GM18508 (cell line): ENCODE data around the gene PIMREG.

Source experiments
- ATAC-seq: cut with Tn5 transposase; IDR thresholded peaks from one replicate; pipeline ENCODE4 v1.9.1; 2021; ENCODE audit warnings: moderate number of reproducible peaks; ENCODE audit not compliant: insufficient read depth, unreplicated experiment

PIMREG gene

DNA sequence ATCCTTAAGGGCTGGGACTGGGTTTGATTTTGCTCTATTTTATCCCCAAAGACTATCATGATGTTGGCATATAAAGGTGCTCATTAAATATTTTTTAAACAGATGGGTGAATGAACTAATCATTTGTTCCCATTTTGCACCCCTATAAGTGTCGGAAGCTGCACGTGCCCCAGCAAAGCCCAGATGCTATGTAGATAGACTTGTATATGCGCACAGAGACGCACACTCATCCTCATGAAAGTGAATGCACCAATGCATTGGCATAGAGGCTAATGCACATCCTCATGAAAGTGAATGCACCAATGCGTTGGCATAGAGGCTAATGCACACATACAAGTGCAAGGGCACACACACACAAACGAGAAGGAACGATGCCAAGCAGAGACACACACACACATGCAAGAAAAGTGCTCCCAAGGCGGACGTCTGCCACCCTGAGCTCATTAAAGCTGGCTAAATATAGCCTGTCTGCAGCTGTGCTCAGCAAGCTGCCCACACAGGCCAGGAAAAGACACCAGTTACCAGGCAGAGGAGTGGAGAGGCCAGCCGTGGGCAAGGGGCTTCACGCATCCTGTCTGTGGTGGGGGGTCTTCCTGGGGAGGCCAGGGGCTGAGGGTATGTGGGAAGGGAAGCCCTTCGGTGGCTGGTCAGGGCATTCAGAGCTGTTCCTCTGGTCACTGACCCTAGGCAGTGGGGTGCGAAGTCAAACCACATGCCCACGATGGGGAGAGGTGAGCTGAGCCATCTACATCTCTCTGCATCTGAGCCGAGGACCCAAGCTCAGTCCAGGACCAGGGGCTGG is 52.6 kb downstream of the PIMREG start:
- no peak for ATAC-seq

DNA sequence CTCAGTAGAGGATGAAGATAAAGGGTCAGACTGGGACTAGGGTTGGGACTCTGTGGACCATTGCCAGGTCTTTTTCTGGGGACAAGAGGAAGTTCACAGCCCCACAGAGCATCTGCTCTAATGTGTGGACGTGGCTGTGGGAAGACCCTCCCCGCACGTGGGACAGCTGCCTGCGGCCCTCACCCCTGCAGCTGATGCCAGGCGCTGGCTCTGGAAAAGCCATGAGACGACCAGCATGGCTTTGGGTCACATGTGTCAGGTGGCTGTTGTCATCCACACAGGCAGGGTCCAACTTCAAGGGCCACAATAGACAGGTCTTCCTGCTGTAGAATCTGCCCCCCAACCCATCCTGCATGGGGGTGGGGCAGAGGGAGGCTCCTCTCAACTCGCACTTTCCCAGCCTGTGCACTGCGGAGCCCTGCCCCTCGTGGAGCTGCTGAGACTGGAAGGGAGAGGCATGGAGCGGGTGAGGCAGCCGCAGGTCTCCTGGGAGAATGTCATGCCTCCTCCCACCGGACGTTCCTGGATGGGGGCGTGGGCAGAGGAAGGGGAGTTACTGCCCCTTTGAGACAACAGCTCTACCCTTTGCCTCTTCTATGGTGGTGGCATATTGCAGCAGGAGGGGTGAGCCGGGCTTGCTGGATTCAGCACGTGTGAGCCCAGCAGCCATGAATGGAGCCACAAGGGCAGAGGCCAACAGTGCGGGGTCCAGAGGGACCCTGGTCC is 53.4 kb downstream of the PIMREG start:
- no peak for ATAC-seq

DNA sequence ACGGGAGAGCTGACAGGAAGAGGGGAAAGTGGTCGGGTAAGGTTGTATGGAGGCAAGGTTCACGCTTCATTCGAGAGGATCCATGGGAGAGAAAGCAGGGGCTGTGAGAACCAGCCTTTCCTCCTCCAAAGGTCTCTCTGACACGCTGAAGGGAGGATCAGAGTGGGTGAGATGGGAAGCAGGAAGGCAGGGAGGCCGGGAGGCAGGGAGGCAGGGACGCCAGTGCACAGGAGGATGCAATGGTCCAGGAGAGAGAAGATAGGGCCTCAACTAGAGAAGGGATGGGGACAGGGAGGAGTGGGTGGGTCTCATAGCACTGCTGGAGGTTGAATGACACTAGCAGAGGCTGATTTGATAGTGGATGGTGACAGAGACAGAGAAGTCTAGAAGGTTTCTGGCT is 54.1 kb downstream of the PIMREG start:
- no peak for ATAC-seq

DNA sequence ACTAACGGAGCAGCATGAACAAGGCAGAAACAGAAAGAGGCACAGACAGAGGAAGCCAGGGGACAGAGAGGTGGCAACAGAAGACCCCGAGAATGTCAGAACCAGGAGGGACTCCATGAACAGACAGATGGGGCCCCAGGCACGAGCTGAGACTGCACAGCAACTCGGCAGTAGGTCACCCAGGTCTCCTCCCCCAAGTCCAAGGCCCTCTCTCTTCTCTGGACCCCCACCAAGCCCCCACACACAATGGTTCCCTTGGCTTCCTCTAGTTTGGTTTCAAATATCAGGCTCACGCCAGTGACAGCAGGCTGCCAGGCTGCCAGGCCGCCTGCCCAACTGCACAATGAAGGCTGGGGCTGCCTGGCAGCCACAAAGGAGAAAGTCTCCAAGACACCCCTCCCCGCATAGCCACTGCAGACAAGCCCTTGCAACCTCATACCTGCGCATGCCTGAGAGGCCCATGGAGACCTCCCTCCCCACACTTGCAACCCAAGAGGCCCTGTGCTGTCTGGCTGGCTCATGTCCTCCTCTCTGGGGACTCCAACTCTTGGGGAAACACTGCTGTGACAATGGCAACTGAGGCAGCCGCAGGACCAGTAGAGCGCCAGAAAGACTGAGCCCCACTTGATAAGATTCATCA is 54.8 kb downstream of the PIMREG start:
- no peak for ATAC-seq
